ENCODE data around the gene CBLN3. TPM values are rescaled to one million over a fixed set of nuclear protein-coding genes. Genes with fewer than 3 reads are reported as not detected.

Gene CBLN3
- total and polyA plus RNA-seq, 9 of the 15 experiments (the other 6 are each of a cell fraction or from before 2014, with no cell fraction given), result 0.05 to 0.59 (median 0.26) TPM; not detected in 1

- TF ChIP-seq RERE (CRISPR knock-in tag; IDR thresholded peaks at IDR 0.05; ENCODE audit: borderline replicate concordance) (no peak), ZBTB49 (CRISPR knock-in tag; IDR thresholded peaks at IDR 0.05; ENCODE audit: borderline replicate concordance) (no peak), RBM25 (IDR thresholded peaks at IDR 0.05; ENCODE audit: low read depth, low read length, severe bottlenecking) (no peak), SIN3B (IDR thresholded peaks at IDR 0.05; ENCODE audit: low read depth) (no peak), EZH2 (IDR thresholded peaks at IDR 0.05; ENCODE audit: borderline replicate concordance, low read depth, low read length) (no peak), HMBOX1 (IDR thresholded peaks at IDR 0.05) (no peak), XRCC4 (IDR thresholded peaks at IDR 0.05; ENCODE audit: extremely low read depth, insufficient read depth, insufficient read length) (no peak), ATF1 (CRISPR knock-in tag; IDR thresholded peaks at IDR 0.05) (no peak), ATF1 (tag; IDR thresholded peaks at IDR 0.05) (0 out of 2 replicates have a peak, but pooled peaks have one; percentile 17), ETV5 (CRISPR knock-in tag; IDR thresholded peaks at IDR 0.05; ENCODE audit: low read depth) (no peak), SMAD2 (IDR thresholded peaks at IDR 0.05; ENCODE audit: low read depth, low read length) (no peak), BMI1 (IDR thresholded peaks at IDR 0.05; ENCODE audit: low read length) (no peak), GTF3C2 (IDR thresholded peaks at IDR 0.05; ENCODE audit: borderline replicate concordance, extremely low read depth, insufficient read length) (no peak), MYC (IDR thresholded peaks at IDR 0.05; ENCODE audit: low read depth, low read length) (no peak), MYC (CRISPR knock-in tag; IDR thresholded peaks at IDR 0.05; ENCODE audit: borderline replicate concordance, low read depth) (no peak), NCOA6 (IDR thresholded peaks at IDR 0.05) (no peak), NONO (IDR thresholded peaks at IDR 0.05; ENCODE audit: low read depth in 2 of 2, low read length in 1 of 2) (no peak), MCM2 (IDR thresholded peaks at IDR 0.05; ENCODE audit: low read depth) (no peak)
These were observed 51.8 kb downstream of the CBLN3 start (continued) for GRCh38 chr14:24377657-24378056.
